Measurements from ENCODE around the gene CRB1. TPM values are rescaled to one million over a fixed set of nuclear protein-coding genes. Genes with fewer than 3 reads are reported as not detected.

Gene CRB1
- total and polyA plus RNA-seq, 8 donors = 0.09 to 0.31 (median 0.26) TPM

DNA sequence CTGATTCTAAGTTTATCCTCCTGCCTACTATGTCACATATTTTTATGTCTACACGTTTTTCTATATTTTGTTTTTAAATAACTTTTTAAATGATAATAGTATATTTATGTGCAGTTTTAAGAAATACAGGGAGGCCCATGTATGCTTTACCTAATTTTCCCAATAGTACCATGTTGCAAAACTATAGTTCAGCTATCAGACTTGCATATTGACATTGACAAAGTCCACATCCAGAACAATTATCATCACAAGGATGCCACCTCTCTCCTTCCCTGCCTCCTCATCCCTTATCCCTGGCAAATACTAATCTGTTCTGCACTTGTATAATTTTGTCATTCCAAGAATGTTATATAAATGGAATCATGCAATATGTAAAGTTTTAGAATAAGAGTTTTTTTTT is 90.9 kb downstream of the CRB1 start:
- TF ChIP-seq CTCF (IDR thresholded peaks at IDR 0.05) = no peak
- Histone ChIP-seq H3K27me3 (no peaks in the 10 kb centered on the region), H3K4me3 (no peak overlapping the region), H3K36me3 (no peaks in the 10 kb centered on the region), H3K27ac (no peak overlapping the region), H3K4me1 (no peaks in the 10 kb centered on the region), H3K9me3 (no peaks in the 10 kb centered on the region)
- intact Hi-C loops (cut with DNase I) = no loop called here
- ATAC-seq (no peak), DNase-seq (no peak)

DNA sequence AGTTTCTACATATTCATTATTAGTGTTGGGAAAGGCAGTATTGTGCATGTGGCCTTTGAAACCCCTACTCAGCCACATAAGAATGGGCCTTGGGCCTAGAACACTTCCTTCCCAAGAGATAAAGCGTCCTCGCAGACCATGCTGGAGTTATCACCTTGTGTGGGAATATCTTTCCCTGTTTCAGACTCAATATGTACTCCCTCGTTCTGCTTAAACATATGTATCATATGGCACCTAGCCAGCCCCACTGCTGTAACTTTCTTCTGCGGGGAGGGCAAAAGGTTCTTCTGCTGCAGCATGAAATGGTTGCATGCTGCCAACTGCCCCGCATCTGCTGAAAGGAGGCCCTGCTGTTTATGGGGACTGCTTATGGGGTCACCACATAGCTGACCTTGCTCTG is 92.0 kb downstream of the CRB1 start:
- no peaks in the 10 kb centered on the region for H3K36me3 ChIP-seq
- no peaks in the 10 kb centered on the region for H3K27me3 ChIP-seq
- no peak overlapping the region for H3K4me3 ChIP-seq
- H3K4me1 ChIP-seq = no peaks in the 10 kb centered on the region
- no peak for ATAC-seq
- no peaks in the 10 kb centered on the region for H3K9me3 ChIP-seq
- peak in 1 of 4 donors; percentile 2 for DNase-seq
- TF ChIP-seq CTCF (IDR thresholded peaks at IDR 0.05) = no peak
- H3K27ac ChIP-seq = no peak overlapping the region
- intact Hi-C loops (cut with DNase I) = no loop called here

DNA sequence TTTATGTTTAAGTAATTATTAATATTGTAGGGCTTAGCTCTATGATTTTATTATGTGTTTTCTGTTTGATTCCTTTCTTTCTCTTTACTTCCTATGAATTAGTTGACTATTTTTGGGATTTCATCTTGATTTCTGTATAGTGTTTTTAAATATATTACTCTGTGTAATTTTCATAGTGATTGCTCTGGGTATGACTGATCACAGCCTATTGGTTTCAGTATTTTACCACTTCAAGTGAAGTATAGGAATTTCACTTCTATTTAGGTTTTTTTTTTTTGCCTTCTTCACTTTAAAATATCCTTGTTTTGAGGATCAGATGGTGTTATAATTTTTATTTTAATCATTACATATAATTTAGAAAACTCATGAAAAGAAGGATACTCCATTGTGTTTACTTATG is 94.8 kb downstream of the CRB1 start:
- Histone ChIP-seq H3K27ac (no peak overlapping the region), H3K9me3 (no peaks in the 10 kb centered on the region), H3K4me1 (no peaks in the 10 kb centered on the region), H3K27me3 (no peaks in the 10 kb centered on the region), H3K4me3 (no peak overlapping the region), H3K36me3 (no peaks in the 10 kb centered on the region)
- no peak for TF ChIP-seq CTCF (IDR thresholded peaks at IDR 0.05)
- no peak for ATAC-seq
- intact Hi-C loops (cut with DNase I) = no loop called here
- no peak for DNase-seq

DNA sequence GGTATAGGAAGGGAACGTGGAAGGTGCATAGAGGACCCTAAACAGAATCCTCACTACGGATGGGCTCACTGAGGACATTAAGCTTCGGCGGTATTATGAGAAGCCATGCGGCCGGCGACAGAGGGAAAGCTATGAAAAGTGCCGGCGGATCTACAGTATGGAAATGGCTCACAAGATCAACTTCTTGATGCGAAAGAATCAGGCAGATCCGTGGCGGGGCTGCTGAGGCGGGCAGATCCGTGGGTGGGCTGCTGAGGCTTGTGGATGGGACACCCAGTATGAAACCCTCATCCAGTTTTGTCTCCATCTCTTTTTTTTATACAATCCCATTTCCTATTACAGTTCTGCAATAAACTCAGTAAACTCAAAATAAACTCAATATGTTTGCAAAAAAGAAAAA is 95.8 kb downstream of the CRB1 start:
- Histone ChIP-seq H3K4me1 (no peaks in the 10 kb centered on the region), H3K4me3 (no peak overlapping the region), H3K27ac (no peak overlapping the region), H3K27me3 (no peaks in the 10 kb centered on the region), H3K36me3 (no peaks in the 10 kb centered on the region), H3K9me3 (no peaks in the 10 kb centered on the region)
- DNase-seq (no peak), ATAC-seq (no peak)
- TF ChIP-seq CTCF (IDR thresholded peaks at IDR 0.05) = no peak
- intact Hi-C loops (cut with DNase I) = no loop called here

DNA sequence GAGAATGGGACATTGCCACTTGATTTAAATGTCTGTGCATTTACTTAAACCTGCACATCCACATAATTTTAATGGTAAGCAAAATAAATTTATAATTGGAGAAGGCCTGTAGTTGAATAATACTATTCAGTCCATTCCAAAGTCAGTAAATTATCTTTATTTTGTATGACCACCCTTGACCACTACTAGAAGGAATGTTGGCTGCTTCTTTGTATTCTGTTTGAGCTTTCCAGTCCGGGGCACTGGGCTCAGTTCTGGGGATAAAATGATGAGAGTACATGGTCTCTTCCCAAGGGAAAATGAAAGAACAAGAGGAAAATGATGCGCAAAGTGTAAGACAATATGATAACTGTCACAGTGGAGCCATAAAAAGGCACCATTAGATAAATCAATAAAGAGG is 98.9 kb downstream of the CRB1 start:
- no peak for ATAC-seq
- H3K4me1 ChIP-seq = no peaks in the 10 kb centered on the region
- H3K27ac ChIP-seq = no peak overlapping the region
- H3K27me3 ChIP-seq = no peaks in the 10 kb centered on the region
- intact Hi-C loops (cut with DNase I) = no loop called here
- DNase-seq = no peak
- TF ChIP-seq CTCF (IDR thresholded peaks at IDR 0.05) = no peak
- no peaks in the 10 kb centered on the region for H3K36me3 ChIP-seq
- H3K9me3 ChIP-seq = no peaks in the 10 kb centered on the region
- H3K4me3 ChIP-seq = no peak overlapping the region

Measured in left lung (tissue), 10 donors.